GM21390 (cell line): Measurements from ENCODE around the gene CTNND2.

ENCODE experiments used
- ATAC-seq: cut with Tn5 transposase; IDR thresholded peaks from one replicate; pipeline ENCODE4 v1.9.1; 2021; ENCODE audit not compliant: unreplicated experiment

Gene CTNND2

DNA sequence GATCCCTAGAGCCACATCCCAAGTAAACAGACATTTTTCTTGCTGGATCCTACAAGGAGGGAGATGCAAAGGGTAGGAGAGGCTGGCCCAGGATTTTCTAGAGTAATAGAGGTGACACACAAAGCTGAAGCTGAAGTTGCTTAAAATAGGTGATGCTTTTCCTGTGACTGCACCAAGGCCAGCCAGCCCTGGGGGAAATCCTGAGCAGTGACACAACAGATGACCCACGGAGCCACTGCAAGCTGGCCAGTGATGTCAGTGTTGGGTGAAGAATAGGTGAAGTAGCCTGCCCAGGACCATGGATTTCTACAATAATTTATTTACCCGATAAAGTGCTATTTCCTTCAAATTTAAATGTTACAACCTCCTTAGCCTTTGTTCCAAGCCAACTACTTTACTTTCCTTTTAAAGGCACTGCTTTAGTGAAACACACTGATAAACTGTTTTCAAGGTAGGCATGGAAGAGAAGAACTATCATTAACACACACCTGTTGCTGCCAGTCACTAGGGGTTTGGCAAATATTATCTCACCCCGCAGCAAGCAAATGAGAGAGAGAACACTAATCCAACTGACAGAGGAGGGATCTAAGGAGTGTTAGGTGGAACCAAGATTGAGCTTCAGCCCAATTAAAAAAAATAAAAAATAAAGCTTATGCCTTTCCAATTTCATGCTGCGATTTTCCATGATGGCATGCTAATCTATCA is 123.5 kb downstream of the CTNND2 start:
- no peak for ATAC-seq

DNA sequence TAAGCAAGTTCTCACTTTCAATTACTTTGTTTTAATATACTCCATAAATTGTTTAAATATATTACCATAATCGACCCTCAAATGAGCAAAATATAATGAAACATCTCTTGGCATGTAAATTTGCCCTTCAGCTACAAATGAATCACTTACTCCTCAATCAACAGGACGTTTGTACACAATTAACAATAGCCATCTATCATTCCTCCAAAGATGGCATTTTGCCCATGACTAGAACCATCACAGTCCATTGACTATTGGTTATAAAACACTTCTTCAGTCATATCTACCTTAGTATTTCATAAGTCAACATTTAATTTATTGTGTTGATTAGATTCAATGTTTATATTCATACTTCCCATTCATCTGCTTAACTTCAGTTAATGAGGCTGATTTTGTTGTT is 127.2 kb downstream of the CTNND2 start:
- no peak for ATAC-seq

DNA sequence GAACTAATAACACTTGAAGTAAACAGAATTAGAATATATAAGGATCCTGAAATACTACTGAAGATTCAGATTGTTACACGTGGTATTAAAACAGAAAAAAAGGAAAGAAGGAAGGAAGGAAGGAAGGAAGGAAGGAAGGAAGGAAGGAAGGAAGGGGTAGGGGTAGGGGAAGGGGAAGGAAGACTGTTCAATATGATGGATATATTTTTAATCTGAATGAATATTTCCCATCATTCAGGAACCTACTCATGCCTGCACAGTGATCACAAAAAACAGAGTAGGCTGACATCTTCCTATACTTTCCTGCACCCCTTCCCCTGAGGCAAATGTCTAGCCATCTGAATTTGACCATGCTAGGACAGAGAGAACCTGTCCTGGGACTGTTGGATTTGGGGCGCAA is 133.9 kb downstream of the CTNND2 start:
- ATAC-seq: no peak

DNA sequence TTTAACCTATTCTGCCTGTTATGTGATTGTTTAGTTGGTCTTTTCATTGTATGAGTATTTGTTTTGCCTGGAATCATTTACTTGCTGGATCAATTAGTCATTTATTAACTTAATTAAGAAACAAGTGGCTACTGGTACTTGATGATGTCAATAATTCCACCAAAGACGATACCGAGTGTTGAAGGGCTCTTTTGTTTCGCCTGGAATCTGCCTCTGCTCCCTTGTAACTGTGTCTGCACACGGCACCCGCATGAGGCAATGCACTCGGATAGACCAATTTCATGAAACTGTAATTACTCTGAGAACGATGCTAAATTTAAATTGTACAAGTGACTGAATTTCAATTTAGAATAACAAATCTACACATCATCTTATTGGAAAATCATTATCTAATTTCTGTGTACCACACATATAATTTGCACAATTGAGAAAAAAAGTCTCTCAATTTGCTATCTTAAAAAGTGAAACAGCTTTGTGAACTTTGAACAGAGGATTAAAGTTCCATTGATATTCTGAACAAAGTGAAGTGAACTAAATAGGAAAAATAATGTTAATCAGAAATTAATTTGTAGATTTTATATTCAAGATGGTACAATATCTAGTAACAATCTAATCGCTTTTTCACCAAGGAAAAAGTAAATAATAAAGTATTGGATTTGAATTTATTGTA is 143.2 kb downstream of the CTNND2 start:
- ATAC-seq: no peak

DNA sequence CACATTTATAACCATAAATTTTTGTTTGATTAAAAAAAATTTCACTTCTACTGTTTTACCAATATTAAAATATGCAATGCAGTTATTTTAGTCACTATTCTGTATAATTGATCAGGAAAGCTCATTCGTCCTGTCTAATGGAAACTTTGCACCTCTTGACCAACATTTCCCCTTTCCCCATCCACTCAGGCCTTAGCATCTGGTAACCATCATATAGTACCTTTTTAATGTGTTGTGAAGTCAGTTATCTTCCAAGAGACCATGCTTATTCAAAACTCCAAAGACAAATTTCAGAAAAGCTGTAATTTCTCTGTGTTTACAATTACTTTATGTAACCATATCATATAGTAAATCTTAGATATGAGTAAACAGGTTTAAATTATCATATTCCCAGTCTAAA is 145.9 kb downstream of the CTNND2 start:
- ATAC-seq: no peak

DNA sequence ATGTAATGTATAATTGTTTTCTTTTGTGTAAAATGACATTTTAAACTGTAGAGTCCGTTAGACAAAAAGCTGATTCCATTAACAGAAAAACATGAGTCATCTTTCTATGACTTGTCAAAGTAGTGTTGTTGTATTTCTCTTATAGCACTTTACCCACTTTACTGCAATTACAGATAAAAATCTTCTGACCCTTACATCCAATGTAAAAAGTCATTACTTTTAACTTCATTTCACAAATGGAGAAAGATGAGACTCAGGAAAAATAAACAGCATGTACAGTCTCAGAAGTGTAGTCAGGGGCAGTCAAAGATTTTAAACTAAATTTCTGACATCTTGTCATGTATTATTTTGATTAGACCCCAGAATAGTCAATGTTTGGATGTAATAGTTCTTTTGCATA is 146.6 kb downstream of the CTNND2 start:
- ATAC-seq: no peak

DNA sequence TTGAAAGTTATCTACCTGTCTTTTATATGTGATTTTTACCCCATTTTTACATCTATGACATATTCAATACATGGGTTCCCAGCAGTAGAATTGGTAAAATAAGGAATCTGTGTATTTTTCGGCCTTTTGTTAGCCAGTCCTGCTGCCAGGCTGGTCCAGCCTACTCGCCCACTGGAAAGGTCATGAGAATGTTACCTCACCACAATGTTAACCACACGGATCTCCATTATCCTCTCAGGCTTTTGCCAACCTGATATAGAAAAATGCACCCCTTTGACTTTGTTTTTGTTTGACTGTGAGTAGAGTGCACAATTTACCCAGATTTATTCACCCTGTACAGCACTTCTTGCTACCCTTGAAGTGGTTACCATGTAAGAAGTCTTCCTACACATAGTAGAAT is 167.2 kb downstream of the CTNND2 start:
- ATAC-seq: no peak

DNA sequence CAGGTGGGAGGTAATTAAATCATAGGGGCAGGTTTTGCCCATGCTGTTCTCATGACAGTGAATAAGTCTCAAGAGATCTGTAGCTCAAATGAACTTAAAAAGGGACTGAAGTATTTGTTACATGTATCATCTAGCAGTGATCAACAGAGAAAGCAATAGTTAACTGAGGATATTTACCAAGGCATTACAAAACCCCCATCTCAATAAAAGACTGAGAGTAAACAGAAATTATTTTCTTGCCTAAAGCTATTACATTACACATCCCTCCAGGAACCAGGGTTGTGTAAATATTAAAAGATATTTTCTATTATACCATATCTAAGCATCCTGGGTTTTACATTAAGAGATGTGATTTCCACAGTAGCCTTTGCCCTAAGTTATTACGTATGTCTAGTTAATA is 169.9 kb downstream of the CTNND2 start:
- no peak for ATAC-seq

DNA sequence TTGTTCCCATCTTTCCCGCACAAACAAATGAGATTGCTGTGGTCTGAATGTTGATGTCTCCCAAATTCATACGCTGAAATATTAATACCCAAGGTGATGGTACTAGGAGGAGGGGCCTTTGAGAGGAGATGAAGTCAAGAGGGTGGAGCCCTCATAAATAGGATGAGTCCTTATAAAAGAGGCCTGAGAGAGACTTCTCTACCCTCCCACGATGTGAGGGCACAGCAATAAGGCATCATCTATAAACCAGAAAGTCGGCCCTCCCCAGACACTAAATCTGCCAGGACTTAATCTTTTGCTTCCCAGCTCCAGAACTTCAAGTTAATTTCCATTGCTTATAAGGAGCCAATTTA is 170.4 kb downstream of the CTNND2 start:
- no peak for ATAC-seq

DNA sequence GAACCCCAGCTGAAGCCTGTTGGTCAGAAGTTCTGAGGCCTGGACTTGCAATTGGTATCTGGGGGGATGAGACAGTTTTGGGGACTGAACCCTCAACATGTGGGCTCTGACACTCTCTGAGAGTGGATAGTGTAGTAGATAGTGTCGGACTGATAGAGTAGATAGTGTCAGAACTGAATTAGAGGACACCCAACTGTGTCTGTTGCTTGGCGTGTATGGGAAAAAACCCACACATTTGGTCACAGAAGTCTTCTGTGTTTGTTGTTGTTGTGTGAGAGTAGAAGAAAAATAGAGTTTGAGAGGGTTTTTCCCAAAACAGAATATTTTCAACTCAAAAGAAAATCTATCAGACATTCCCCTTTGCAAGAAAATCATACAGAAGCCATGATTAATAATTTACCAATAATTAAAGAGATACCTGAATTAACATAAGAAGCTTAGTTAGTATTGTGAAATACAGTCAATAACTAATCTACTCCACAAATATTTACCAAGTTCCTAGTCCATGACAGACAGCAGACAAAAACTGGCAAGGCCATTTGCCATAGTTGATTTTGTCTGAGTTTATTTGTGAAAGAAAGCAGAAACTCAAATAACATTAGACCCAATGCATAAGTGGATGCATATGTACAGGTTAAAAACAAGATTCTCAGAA is 170.9 kb downstream of the CTNND2 start:
- ATAC-seq: no peak

DNA sequence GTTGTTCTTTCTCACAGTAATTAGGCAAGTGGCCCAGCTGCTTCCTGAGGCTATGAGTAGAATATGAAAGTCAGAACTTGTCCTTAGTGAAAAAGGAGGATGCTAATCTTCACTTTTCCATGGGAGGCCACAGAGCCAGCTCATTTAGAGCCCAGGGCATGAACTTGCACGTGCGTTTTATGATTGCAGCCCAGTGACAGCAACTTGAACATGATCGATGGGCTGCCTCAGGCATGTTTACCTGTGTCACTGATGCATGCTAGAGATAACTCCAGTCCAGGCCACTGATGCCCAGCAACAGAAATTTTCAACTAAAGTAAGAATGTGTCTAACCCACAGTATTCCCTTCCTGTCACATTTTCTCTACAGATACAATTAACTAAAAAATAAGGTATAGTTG is 179.3 kb downstream of the CTNND2 start:
- ATAC-seq: no peak

DNA sequence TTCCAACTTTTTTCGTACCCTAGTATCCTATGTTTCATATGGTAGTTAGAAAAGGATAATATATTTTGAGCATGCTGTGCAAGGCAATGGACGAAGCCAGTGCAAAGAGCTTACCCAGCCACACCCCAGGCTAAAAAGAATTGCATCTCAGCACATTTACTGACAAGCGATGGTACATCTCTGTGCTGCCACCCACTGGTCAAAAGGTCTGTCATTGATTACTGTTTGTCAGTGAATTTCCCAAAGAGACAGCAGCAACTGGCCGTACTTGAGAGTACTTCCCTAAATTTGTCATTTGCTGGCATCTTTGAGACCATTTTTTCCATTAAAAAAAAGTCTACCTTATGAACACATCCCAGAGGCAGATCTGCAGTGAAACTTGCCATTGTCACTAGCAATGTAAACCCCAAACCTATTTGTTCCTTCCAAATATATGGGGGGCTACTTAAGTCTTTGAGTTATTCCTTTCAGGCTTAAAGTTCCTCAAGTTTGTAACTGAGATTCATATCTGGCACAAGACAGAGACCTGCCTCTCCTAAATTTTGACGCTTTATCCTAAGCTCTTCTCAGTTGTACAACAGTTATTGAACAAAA is 184.3 kb downstream of the CTNND2 start:
- ATAC-seq: no peak

DNA sequence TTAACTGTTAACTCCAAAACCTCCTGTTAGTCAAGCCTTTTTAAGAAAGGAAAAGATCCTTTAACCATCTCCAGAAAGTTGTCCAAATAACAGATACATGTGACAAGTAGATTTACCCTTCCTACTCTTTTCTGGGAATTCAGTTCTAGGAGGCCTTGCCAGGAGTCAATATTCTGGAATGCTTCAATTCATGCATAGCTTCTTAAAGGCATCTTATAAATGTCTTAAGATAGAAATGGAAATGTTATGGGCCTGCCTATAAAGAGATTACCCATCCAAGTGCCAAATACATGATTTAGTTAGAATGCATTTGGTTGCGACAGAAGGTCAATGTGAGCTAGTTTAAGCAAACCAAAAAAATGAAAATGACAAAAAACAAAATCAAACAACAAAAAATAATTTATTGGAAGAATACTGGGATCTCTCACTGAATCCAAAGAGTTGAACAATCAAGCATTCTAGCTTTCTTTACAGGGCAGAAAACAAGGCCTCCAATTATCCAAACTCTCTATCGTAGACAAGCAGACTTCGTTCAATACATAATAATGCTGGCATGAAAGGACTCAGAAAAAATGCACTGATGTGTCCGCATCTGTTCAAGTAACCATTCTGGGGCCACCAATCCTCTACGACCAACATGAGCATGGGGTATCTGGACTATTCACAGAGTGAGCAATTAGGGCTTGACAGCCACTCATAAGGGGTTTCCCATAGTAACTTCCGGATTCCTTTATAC is 188.6 kb downstream of the CTNND2 start:
- no peak for ATAC-seq

DNA sequence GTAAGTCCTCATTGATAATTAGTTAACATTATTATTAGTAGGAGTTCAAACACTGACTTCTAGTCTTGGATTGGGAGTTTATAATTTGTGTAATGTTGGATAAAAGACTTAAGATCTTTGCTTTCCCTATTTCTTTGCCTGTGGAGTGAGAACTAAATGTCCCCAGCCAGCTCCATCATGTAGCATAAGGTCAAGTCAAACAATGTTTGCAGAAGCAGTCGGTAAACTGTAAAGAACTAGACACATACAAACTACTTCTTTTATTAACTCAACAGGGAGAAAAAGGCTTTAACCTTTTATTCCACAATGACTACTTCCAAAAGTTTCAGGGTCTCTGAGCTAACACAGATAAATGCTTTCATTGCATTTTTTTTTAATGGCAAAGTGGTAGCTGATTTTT is 192.3 kb downstream of the CTNND2 start:
- ATAC-seq: no peak

DNA sequence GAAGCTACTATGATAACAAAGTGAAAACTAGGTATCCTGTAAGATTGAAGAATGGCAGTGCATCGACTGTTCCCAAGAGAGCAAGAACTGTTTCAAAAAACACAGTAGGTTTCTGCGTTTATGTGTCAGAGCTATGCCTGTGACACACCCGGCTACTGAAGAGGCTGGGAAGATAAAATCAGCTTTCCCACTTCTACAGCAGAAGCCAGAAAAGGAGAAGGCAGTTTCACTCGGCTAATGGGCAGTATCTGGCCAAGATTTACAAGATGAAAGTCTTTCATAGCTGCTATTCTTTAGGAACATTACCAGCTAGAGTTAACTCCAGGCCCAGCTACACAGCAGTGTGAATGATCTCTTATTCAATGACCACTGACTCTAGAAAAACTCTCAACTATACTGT is 195.2 kb downstream of the CTNND2 start:
- no peak for ATAC-seq

DNA sequence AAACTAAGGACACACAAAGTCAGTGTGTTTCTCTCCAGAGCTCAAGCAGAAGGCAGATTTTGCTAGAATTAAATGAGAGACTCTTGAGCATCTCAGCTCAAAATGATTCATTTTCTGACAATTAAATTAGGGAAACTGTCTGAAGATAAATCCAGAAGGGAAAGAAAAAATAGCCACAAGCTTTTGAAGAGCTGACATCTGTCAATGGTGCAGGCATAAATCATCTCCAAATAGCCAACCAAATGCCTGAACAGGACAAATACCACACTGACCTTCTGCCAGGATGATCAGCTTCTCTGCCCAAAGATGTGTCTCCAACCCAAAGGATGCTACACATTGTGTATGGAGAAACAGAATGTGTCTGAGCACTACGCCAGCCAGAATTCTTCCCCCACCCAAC is 199.3 kb downstream of the CTNND2 start:
- ATAC-seq: no peak

DNA sequence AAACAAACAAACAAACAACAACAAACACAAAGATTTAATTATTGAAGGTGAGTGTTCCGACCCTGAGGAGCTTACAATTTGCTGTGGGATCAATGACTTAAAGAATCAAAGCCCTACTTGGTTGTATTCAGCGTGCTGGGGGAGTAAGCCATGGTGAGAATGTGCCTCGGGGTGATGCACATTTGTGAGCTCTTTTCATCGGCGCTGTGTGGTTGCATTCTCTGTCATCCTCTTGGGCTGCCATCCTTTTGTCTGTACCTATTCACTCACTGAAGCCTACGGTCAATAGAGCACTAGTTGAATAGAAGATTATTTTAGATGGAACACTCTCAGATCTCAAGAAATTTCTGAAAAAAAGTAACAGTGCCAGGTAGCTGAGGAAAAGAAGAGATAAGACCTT is 203.9 kb downstream of the CTNND2 start:
- no peak for ATAC-seq

DNA sequence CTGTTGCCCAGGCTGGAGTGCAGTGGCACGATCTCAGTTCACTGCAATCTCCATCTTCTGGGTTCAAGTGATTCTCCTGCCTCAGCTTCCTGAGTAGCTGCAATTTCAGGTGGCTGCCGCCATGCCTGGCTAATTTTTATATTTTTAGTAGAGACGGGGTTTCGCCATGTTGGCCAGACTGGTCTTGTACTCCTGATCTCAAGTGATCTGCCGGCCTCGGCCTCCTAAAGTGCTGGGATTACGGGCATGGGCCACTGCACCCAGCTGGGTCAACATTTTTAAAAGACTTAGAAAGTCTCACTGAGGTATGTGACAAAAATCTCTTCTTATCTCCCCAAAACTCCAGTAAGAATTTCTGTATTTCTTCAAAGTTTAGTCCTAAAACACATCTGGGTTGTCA is 211.6 kb downstream of the CTNND2 start:
- ATAC-seq: no peak

DNA sequence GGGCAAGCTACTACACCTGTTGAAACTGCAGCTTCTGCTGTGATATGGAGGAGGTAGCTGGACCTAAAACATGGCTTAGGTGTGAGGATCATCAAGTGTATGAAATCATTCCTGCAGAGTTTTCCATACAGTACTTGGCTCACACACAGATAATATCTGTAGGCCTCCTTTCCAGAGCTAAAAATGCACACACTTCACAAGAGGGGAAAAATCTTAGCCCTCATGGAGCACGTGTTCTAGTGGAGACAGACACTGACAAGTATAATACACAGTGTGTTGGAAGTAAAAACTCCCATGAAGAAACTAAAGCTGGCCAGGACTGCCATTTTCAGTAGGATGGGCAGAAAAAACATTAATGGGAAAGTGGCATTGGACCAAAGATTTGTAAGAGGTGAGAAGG is 216.7 kb downstream of the CTNND2 start:
- ATAC-seq: no peak

DNA sequence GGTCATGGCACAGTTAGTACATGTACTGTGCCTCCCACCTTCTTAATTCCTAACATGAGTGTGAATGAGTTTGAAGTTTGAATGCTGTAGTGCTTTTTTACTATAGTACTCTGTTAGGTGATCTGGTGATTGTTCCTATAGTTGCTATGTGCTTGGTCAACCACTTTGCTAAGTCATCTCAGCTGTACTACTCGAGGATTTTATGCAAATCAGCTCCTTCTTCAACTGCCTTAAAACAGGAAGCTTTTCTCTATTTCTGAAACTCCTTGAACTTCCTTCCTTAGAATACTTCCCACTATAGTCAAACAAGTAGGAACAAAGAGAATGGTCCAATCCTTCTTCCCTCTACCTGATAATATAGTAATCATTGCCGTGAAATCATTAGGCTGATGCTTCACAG is 219.6 kb downstream of the CTNND2 start:
- no peak for ATAC-seq

DNA sequence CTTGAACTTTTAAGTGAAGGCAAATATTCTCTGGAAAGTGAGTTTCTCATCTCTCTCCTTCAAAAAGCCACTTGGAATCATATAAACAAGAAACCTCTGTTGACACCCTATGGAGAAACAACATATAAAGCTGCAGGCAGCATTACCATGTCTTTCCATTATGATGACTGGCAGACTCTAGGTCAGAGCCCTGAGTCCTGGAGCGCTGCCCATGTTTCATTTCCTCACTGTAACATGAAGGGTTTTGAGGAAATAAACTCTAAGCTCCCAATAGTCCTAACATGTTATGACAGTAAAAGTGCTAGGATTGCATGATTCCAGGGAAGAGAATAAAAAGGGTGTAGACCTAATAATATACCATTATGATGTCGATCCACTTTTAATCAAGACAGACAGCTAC is 220.6 kb downstream of the CTNND2 start:
- ATAC-seq: no peak

DNA sequence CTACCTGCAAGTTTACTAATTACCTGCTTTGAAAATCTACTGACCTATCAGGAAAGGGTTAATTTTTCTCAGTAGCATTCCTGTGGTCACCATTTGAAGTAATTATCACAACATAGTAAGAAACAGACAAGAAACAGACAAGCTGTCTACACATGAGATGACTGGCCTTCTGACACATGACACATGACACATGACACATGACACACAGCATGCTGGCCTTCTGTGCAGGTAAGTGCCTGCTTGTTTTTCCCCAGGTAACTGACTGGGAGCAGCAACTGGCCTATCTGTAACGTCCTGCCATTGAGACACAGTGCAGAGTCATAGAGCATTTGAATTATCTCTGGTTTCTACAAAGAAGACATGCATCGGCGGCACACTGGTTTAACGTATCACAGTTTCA is 222.4 kb downstream of the CTNND2 start:
- no peak for ATAC-seq
